ENCODE results near the gene SAV1.
A peak's percentile ranks its signal among the peaks of the same experiment; 100 is the strongest.
"Not testable (repeated sequence)": the region's sequence is repeated elsewhere in the genome, so short reads cannot be mapped to it uniquely, and the experiment has no call there.

Gene SAV1

DNA sequence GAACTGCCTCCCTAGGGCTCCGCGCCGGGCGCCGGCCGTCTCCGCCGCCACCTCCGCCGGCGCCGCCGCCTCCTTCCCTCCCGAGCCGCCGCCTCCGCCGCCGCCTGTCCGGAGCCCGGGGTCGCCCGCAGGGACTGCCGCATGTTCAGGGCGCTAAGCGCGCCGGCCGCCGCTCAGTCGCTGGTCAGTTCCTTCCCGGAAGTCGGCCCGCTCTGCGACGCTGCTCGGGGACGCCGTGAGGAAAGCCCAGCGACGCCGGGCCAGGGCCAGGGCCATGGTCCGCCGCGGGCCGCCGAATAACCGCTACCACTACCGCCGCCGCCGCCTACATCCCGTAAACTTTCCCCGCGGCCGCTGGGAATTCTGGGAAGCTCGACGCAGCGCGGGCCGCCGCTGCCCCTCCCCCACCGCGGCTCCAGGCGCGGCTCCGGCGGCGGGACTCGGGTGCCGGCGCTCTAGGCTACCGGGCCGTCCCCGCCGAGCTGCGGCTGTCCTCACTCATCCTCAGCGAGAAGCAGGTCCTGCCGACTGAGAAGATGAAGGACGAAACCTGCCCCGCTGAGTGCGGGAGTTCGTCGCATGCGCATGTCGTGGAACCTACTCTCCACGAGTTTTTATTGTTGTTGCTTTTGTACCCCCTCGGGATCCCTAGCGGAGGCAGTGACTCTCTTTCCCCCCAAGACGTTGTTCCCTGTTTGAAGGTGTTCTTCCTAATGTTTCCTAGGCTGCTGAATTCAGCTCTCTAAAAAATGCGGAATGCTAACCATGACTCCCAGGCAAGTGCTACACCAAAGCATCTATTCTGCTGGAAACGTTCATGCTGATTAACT is at the start of gene SAV1:
Gene SAV1 (minus strand): TSS at position 311 of the 830 bp plus-strand sequence. CDS start 339 bp downstream, outside the sequence.
- DNase-seq, result peak in 3 of 4 experiments; percentile 13 to 30 (median 17)

DNA sequence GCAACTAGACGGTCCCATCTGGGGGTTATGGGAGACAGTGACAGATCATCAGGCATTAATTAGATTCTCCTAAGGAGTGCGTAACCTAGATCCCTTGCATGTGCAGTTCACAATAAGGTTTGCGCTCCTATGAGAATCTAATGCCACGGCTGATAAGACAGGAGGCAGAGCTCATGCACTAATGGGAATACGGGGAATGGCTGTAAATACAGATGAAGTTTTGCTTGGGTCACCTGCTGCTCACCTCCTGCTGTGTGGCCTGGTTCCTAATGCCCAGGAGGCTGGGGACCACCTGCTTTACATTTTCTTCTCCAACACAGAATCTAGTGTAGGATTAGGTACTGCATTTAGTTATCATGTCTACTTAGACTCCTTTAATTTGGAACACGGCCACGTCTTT is 49.7 kb upstream of the SAV1 start:
- DNase-seq, result no peak

DNA sequence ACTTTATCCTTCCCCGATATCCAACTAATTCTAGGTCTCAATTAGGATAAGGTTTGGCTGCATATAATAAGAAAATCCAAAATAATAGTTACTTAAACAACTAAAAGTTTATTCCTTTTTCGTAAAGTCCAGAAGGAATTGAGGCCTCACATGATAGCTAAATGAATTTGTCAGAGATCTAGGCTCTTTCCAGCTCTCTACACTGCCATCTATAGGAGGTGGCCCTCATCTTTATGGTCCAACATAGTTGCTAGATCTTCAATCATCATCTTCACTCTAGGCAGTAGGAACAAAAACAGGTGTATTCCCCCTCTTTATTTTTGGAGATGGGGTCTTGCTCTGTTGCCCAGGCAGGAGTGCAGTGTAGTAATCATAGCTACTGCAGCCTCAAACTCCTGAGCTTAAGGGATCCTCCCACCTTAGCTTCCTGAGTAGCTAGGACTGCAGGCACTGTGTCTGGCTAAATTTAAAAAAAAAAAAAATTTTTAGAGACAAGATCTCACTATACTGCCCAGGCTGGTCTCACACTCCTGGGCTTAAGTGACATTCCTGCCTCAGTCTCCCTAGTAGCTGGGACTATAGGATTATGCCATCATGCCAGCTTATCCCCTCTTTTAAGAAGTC is 46.5 kb upstream of the SAV1 start:
- no peak for DNase-seq

DNA sequence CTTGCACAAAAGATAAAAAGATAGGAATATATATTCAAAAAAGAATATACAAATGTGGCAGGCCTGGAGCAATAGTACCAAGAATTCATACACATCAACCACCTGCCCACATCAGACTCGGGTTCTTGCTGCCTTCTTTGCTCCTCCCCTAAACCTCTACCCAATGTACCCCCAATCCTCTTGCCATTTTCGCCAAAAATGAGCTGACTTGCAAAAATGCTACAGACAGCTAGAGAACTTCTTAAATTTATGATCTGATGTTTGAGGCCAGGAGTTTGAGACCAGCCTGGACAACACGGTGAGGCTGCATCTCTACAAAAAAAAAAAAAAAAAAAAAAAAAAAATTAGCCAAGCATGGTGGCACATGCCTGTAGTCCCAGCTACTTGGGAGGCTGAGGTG is 42.9 kb upstream of the SAV1 start:
- no peak for DNase-seq

DNA sequence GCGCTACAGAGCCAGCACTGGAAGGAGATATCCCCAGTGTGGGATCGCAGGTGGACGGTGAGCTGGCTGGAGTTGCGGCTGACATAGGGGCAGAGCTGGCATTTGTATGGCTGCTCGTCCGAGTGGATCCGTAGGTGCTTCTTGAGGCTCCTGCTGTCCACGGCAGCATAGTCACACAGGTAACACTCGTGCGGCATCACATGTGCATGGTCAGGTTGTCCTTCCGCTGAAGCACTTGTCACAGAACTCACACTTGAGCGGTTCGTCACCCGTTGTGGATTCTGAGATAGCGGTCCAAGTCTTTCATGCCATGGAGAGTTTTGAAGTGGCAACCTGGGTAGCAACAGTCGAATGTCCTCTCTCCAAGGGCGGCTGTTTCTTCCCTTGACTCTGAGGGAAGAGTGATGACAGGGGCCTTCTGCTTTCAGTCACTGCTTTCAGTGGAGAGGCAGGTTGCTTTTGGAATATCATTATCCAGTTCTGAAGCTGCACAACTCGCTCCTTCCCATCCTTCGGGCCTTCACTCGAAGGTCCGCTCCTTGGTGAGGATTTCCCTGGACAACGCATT is 37.0 kb upstream of the SAV1 start:
- DNase-seq, result no peak

DNA sequence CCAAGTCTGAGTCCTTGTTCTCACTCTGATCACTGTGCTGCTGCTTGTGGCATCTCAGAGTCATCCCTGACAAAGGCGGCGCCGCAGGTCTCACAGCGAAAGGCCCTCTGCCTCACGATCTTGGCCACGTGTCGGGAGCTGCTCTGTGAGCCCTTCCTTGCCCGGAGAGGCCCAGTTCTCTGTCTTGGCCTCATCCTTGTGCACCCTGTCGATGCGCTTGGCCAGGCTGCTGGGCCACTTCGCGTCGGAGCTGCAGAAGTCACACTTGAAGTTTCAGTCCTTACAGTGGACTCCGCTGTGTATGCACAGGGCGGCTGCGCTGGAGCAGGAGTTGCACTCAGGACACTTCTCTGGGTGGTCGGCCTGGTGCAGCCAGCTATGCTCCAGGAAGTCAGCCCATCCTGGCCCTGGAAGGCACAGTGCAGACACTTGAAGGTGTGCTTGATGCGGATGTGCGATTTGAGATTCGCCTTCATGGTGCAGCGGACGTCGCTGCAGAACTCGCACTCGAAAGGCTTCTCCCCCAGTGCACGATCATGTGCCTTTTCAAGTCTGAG is 36.4 kb upstream of the SAV1 start:
- no peak for DNase-seq

DNA sequence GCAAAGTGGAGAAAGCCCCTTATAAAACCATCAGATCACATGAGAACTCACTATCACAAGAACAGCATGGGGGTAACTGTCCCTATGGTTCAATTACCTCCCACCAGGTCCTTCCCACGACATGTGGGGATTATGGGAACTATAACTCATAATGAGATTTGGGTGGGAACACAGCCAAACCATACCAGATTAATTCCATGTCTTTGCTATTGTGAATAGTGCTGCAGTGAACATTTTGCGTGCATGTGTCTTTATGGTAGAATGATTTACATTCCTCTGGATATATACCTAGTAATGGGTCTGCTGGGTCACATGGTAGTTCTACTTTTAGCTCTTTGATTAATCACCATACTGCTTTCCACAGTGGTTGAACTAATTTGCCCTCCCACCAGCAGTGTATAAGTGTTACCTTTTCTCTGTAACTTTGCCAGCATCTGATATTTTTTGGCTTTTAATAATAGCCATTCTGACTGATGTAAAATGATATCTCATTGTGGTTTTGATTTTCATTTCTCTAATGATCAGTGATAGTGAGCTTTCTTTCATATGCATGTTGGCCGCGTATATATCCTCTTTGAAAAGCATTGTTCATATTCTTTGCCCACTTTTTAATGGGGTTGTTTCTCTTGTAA is 29.7 kb upstream of the SAV1 start:
- no peak for DNase-seq

DNA sequence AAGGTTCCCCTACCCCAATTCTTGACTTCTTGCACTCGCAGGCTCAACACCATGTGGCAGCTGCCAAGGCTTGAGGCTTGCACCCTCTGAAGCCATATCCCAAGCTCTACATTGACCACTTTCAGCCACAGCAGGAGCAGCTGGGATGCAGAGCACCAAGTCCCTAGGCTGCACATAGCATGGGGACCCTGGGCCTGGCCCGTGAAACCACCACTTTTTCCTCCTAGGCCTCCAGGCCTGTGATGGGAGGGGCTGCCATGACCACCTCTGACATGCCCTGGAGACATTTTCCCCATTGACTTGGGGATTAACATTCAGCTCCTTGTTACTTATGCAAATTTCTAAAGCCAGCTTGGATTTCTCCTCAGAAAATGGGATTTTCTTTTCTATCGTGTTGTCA is 26.2 kb upstream of the SAV1 start:
- DNase-seq, result not testable (repeated sequence)

DNA sequence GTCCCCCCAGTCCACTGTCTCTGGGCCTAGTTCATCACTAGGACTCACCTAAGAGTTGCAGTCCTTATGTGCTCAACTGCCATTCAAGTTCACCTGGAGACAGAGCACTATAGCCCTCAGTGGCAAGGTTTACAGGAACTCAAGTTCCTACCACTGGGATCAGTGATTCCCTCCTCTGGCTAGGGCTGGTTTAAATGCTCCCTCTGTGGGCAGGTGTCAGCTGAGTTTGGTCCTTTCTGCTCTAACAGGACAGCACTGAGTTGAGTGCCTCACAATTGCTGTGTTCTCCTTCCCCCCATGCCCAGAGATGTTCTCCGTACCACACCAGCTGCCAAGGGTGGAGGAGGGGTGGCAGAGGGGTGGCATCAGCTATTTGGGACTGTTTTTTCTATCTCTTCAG is 20.8 kb upstream of the SAV1 start:
- no peak for DNase-seq

DNA sequence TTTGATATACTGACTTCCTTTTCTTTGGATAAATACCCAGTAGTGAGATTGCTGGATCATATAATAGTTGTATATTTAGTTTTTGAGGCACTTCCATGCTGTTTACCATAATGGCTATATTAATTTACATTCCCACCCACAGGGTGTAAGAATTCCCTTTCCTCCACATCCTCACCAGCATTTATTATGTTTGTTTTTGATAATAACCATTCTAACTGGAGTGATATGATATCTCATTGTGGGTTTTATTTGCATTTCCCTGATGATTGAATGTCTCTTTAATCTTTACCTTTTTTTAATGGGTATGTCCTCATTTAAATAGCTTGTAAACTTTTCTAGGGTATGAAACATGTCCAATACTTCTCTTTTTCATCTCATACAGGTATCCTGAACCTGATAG is 11.6 kb upstream of the SAV1 start:
- DNase-seq, result no peak

DNA sequence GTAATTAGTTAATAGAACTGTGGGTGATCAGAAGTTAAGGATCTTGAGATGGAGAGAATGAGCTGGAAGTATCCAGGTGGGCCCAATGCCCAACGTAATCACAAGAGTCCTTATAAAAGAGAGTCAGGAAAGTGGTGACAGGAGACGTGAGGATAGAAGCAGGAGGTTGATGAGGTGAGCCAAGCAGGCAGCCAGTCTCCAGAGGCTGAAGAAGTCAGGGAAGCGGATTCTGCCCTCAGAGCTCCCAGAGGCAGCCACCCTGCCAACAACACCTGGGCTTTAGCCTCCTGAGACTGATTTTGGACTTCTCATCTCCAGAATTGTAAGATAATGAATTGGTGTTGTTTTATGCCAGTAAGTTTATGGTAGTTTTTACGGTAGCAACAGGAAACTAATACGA is 10.1 kb upstream of the SAV1 start:
- no peak for DNase-seq

DNA sequence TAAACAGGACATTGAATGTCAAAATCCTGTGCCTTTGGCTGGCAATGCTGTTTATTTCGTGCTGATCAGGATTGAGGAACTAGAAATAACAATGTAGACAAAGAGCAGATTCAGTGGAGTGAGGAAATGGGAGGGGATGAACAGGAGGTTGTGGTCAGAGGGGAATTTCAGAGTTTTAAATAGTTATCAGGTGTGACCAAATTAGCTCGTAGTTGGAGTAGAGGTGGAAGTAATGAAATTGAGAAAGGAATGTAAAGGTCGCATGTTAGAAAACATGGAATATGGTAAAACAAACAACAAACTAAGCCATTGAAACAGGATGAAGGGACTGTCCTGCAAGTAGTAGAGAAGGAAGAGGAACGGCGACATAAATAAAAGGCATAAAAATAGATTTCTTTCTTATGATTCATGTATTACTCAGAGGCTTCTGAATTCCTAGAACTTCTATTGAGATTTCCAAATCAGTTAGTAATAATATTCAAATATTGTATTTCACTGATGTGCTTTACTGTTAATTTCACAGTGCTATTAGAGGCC is 9.5 kb upstream of the SAV1 start:
- DNase-seq, result no peak

DNA sequence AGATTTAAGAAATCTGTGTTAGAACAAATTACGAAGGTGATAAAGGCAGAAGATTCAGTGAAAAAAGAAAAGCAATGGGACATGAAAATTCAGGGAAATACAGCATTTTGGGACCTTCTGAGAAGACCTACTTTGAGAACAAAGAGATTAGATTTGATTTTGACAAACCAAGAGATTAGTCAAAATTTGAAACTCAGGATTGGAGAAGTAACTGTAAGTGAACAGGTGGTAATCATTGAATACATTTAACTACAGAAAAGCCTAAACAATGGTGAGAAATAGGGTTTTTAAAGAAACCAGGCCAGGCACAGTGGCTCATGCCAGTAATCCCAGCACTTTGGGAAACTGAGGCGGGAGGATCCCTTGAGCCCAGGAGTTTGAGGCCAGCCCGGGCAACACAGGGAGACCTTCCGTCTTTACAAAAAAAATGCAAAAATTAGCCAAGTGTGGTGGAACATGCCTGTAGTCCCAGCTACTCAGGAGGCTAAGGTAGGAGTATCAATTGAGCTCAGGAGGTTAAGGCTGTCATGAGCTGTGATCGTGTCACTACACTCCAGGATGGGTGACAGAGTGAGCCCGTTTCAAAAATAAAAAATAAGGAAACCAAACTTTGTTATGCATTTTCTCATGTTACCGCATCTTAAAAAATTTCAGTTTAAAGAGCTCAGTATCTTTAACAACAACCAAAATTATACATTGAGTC is 8.9 kb upstream of the SAV1 start:
- DNase-seq, result no peak

DNA sequence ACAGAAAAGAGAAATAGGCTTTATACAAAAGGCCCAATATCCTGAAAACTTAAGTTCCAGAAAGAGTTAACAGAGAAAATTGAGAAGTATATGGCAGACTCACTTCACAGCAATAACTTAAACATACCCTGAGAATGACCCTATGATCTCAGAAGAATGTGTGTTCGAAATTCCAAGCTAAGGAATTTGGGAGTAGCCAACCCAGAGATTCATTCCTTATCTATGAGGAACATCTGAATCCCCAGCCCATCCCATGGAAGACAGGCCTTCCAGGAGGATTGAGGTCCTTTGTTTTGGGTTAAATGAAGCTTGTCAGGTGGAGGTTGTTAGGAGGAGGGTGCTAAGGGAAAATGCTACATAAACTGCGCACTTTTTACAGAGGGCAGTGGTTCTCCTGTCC is 7.5 kb upstream of the SAV1 start:
- no peak for DNase-seq

DNA sequence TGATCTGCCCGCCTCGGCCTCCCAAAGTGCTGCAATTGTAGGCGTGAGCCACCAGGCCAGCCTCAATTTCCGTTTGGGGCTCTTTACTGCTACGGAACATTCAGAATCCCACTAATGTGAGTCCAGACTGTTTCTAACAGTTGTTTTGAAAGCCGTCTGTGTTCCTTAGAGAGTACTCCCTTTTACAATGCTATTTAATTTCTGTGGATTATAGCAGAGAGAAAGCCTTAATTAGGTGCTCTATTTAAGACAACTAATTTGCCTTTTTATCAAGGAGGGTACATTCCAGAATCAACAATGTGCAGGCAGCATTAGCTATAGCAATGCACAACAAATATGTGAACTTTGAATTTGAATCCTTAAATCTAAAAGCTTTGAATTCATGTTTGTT is 2.8 kb upstream of the SAV1 start:
- DNase-seq, result no peak

DNA sequence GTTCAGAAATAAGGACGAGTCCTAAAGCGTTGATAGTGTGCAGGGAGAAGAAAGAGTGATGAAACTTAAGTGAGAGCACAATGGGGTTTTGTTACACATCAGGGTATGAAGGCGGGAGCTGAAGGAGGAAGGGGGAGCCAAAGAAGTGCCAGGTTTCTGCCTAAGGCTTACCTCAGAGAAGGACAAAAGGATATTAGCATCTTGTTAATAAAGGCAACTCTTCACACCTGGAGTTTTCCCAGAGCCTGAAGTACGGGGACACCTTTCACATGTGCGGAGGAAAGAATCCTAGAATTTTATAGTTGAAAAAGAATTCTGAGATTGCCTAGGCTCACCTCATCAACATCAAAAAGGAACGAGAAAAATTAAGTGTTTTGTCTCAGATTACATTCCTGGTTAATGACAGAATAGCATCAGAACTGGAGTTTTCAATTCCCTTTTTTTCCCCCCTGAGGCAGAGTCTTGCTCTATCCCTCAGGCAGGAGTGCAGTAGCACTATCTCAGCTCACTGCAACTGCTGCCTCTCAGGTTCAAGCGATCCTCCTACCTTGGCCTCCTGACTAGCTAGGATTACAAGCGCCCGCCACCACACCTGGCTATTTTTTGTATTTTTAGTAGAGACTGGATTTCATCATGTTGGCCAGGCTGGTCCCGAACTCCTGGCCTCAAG is 2.2 kb upstream of the SAV1 start:
- no peak for DNase-seq

DNA sequence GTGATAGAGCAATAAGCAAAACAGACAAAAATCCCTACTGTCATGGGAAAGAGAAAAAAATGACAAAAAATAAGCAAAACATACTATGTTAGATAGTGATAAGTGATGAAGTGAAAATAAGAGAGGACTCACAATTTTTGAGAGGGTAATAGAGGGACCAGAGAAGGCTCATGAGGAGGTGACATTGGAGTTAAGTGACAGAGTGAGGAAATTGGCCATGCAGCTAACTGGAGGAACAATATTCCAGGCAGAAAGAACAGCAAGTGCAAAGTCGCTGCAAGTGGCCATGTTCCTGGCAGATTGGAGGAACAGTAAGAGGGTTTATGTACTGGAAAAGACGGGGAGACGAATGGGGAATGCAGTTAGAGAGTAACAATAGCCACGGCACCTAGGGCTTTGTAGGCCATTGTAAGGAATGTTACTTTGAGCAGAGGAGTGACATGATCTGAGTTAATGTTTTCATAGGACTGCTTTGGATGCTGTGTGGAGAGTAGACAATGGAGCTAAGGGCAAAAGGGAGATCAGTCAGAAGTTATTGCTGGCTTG is 1.4 kb upstream of the SAV1 start:
- DNase-seq, result no peak

DNA sequence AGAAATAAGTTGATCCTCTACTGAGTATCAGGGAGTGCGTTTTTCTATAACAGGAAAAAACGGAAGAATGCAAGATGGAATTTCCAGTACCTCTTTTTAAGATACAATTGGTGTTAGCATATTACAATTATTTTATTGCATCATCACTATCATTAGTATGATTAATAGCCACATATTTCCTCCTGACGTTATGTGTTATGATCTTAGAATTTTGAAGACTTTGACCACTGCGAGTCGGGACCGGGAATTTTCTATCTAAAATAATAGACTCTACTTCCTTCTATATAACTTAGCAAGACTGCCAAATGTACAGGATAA is 679 bp upstream of the SAV1 start:
- DNase-seq, result no peak

DNA sequence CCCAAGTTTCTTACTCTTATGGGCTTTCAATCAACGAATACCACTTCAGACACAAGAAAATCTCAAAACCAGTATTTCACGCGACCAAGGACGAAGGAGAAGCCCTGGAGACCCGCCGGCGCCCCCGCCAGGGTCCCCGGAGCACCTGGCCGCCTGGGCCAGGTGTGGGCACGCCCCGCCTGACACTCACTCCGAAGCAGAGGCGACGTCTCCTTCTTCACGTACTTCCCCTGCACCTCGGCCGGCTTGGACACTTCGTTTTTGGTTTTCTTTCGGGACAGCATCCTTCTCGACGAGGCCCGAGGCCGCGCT is 466 bp downstream of the SAV1 start:
- peak in 2 of 4 experiments; percentile 17 to 30 for DNase-seq

DNA sequence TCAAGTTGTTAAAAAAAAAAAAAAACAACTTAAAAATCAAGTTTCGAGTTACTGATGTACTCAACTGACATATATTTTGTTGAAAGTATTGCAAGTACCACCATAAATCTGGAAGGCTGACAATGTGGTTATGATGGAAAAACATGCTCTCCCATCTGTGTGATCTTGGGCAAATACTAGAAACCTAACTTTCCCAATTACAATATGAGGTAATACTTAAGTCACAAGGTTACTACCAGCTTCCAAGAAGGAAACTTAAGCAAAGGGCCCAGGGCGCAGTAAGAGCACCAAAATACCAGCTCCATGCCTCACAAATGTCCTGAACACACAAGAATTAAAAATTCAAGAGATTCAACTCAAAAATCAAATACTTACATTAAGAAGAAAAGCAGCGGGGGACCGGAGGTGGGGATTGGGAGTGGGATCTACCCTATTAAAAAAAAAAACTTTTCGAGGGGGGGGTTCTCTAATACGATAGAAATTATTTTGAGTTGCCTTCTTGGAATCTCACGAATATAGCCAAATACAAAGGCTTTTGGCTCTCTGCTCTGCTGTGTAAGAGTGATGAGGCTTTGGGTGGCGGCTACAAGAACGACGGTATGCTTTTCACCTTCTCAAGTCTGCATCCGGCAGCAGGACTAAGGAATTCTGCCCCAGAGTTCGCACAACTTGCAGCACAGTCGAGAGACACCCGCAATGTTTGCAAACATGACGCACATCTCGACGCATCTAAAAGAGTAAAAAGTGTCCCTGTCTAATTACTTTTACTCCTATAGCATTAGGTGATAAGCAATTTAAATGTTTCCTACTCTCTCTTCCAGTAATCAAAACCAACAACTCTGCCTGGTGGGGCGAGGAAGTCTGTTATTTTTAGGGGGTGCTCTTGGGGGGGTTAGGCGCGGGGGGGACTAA is 1.1 kb downstream of the SAV1 start:
- DNase-seq, result no peak

DNA sequence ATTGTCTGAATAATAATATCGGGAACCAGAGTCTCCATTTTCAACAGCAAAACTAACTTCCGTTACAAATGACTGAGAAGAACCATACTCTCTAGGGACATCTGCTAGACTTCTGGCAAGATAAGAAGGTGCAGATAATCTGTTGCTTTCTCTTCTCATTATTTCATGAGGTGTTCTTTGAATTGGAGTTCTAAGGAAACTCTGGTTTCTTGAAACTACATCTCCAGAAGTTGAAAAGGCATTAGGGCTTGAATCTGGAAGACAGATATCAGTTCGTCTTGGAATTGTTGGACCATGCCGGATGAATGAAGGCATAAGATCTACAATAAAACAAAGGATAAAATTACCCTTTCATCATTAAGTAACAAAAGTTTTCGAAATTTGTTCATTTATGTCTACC is 2.8 kb downstream of the SAV1 start:
- DNase-seq, result not testable (repeated sequence)
